NCI-H526 treated with DMSO at 0.1 percent for 48 hours (cell line): ENCODE data around the gene AP1S3.

ENCODE experiments used
- DNase-seq: peaks from one replicate; lab custom pipeline; 2025; lab: John Stamatoyannopoulos, UW

The AP1S3 gene

DNA sequence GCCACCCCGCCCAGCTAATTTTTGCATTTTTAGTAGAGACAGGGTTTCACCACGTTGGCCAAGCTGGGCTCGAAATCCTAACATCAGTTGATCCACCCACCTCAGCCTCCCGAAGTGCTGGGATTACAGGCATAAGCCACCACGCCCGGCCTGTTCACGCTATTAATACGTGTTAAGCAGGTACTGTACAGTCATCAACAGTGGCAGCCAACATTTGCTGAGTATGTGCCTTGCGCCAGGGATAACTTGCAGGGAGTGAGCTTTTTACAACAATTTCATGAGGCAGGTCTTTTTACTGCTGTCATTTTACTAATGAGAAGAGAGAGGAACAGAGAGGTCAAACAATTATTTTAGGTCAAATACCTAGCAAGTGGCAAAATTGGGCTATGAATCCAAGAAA is 115.2 kb downstream of the AP1S3 start:
- DNase-seq = no peak

DNA sequence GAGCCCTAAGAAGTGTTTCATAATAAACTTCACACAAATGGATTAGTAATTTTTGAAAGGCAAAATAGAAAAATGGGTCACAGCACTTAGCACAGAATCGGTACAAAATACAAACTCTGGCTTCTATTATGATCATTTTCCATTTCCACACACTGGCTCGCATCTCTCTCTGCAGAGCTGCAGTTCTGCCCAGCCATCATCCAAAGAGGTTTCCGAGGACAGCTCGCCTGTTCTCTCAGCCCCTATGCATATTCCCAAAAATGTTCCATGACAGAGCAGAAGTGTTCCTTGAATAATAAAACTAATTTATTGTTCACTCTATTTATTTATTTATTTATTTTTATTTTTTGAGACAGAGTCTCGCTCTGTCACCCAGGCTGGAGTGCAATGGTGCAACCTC is 115.6 kb downstream of the AP1S3 start:
- DNase-seq = no peak

DNA sequence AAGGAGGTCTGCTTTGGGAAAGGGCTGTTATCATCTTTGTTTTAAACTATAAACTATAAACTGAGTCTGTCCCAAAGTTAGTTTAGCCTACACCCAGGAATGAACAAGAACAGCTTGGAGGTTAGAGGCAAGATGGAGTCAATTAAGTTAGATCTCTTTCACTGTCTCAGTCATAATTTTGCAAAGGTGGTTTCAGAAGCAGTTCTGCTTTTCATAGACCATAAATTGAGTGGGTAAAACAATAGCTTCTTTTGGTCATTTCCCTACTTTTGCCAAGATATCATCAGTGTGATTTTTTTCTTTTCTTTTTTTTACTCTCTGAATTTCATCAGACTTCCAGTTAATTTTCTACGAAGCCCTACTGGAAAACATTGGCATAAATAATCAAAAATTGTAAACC is 117.0 kb downstream of the AP1S3 start:
- DNase-seq = no peak

DNA sequence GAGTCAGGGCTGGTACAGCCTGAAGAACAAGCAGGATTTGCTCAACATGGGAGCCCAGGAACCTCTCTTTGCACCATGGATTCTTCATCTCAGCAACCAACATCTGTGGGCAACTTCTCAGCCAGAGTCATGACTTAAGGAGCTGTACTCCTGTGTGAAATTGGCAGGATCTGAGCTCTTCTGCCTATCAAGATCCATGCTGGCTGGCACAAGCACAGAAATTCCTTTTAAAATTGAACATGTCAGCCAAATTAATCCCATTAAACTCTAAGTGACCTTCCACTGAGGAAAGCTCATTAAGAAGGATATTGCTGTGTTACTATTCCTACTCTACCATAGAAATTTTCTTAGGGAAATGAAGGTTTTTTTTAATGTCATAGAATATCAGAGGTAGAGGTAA is 124.7 kb downstream of the AP1S3 start:
- no peak for DNase-seq

GRCh38 chr2:223711596-223712326 is 125.6 kb downstream of the AP1S3 start:
- no peak for DNase-seq
